Measurements from ENCODE around the gene ADAM33. TPM values are rescaled to one million over a fixed set of nuclear protein-coding genes. Genes with fewer than 3 reads are reported as not detected.

Gene ADAM33
- polyA plus RNA-seq, 5 donors, result 8.3 to 16.1 (median 10.2) TPM

DNA sequence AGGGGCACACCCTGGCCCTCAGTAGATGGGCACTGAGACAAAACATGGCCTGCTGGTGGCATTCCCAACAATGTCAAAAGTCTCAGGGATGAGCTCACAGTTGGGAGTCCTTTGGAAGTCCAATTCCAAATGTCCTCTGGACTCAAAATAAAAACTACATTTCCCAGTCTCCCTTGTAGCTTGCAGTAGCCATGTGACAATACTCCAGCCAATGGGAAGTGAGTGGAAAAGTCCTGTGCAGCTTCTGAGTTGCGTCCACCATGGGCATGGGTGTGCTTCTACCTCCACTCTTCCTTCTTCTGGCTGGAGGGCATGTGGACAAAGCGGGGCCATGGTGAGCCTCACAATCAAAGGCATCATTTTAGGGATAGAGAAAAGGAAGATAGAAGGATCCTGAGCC lies 5.8 kb upstream of the ADAM33 start:
- DNase-seq, result no peak

DNA sequence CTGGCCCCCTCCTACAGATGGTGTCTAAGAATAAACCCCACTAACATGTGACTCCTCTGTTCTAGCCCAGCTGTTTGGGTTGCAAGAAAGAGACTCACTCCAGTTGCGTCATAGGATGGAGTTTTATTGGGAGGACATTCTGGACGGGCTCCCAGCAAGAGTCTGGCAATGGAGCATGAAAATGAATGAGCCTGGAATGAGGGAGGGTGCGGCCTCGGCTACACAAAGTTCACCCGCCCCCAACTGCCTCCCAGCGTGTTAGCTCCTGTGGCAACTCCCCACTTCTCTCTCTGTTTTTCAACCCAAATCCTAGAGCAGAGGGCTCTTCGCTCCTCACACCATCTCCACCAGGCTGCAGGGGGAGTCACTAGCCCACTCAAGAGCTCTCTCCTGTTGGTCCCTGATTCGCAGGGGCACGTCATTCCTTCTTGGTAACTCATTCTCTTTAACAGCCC lies 5.1 kb upstream of the ADAM33 start:
- DNase-seq, result peak; percentile 86 to 87

- no peak for DNase-seq
Observed at GRCh38 chr20:3686421-3686820, 4.6 kb upstream of the ADAM33 start.

DNA sequence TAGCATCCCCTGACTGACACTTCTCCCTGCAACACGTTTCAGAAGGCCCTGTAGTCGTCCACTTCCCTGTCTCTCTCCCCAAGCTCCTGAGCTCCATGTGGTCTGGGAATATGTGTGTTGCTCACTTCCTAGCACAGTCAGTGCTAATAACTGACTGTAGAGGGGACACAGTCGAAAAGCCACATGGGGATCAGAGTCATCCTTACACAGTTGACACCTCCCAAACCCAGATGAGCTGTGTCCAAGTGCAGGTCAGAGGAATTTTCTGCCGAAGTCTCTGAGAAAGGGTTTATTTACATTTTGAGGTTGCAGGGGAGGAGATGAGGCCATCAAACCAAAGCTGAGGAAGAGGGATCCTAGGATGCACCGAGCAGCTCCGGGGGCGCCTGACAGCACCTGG lies 3.5 kb upstream of the ADAM33 start:
- no peak for DNase-seq

GRCh38 chr20:3681352-3681930 lies 369 bp downstream of the ADAM33 start:
- no peak for DNase-seq

GRCh38 chr20:3680701-3681351 lies 984 bp downstream of the ADAM33 start:
- no peak for DNase-seq

GRCh38 chr20:3679749-3680700 lies 1.8 kb downstream of the ADAM33 start:
- no peak for DNase-seq

GRCh38 chr20:3678856-3679720 lies 2.7 kb downstream of the ADAM33 start:
- DNase-seq, result no peak

GRCh38 chr20:3678198-3678597 lies 3.6 kb downstream of the ADAM33 start:
- no peak for DNase-seq

DNA sequence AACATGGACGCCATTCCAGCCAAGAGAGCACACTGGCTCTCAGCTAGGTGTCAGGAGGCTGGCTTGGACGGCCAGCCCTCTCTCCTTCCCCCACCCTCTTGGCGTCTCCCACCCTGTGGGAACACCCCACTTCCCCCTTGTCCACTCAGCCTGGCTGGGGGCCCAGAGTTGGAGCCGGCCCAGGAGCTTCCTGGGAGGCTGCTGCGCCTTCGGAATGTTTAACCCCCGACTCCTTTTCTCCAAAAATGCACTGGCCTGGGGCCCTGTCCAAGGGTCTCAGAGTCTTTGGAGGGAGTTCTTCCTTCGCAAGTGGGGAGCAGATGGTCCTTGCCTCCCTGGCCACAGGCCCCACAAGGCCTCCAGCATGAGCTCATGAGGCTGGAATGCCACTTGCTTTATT lies 4.1 kb downstream of the ADAM33 start:
- DNase-seq, result peak; percentile 73 to 76

- no peak for DNase-seq
Observed at GRCh38 chr20:3674995-3675900, 6.6 kb downstream of the ADAM33 start.

DNA sequence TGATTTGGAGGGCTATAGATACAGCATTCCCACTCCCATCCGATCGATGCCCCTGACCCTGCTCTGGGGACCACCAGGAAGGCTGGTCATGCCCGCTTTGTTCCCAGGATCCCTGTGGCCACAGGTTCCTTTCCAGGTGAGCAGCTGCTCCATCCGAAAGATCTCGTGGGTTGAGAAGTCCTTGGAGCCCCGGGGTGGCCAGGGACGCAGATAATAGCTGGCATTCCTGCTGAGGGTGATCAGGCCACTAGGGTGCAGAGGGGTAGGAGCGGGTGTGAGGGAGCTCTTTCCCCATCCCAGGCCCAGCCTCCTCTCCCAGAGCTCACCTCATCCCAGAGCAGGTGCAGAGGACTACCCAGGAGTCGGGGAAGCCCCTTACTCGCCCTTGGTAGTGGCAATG lies 7.4 kb downstream of the ADAM33 start:
- no peak for DNase-seq

DNA sequence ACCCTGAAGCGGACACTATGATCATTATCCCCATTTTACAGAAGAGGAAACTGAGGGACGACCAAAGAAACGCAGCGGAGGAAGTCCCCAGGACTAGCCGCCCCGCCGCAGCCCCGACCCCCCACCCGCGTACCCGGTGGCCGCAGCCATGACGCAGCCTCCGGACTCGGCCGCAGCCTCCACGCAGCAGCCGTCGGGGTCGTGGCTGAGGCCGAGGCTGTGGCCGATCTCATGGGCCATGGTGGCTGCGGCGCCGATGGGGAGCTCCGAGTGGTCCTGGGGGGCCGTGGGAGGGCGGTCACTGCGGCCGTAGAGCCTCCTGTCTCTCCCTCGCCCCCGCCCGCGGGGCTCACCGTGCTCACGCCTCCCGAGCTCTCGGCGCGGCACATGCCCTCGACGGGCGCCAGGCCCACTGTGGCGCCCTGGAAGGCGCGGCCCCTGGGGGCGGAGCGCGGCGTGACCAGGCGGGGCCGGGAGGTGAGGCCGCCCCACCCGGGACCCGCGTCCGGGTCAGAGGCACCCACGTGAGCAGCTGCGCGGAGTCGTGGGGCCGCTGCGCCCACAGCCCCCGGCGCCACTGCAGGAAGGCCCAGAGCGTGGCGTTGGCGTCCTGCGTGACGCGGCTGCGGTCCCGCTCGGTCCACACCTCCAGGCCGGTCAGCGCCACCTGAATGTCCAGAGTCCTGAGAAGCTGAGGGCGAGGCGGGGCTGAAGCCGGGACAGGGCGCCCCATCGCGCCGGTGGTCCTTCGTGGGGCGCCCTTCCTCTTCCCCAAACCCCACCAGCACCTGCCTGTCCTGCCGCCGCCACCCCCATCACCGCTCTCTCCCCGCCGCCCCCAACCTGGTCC lies 8.4 kb downstream of the ADAM33 start:
- no peak for DNase-seq

GRCh38 chr20:3672547-3673171 lies 9.2 kb downstream of the ADAM33 start:
- no peak for DNase-seq

DNA sequence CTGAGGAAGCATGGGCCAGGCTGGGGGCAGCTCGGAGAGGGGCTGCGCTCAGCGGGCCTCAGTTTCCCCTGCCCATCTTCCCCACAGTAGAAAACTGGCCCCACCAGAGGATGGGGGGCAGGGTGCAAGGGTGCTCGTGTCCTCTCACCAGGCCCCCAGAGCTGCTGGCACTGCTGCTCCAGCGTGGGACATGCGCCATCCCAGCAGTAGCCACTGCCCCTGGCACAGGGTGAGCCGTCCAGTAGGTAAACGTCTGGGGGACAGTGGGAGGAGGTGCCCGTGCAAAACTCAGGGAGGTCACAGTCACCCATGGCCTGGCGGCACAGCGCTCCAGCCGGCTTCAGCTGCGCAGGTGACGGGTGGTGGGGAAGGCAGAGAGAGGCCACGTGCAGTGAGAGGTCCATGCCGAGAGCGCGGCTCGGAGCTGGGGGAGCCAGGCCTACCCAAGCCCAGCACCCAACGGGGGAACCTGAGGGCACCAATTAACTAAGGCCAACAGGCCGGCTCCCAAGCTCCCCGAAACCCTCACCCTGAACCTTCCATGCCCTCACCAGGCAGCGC lies 9.7 kb downstream of the ADAM33 start:
- no peak for DNase-seq

DNA sequence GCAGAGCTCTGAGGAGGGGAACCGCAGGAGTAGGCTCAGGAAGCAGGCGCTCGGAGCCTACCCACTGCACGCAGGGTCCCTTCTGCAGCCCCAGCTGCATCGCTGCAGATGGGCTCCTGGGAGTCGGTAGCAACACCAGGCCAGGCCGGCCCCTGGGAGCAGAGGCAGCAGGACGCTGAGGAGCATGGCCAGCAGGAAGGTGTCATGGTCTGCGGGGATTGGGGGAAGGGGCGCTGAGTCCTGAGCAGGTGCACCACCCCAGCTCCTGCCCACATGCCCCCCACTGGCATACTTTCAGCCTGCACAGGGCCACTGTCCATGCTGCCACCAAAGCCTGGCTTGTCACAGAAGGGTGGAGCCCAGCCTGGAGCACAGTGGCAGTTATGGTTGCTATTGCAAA lies 10.9 kb downstream of the ADAM33 start:
- no peak for DNase-seq

GRCh38 chr20:3670511-3670910 lies 11.3 kb downstream of the ADAM33 start:
- DNase-seq, result no peak

GRCh38 chr20:3669710-3670367 lies 12.0 kb downstream of the ADAM33 start:
- no peak for DNase-seq
